GM12878 (cell line): ENCODE data around the gene PPP1R14B. TPM values are rescaled to one million over a fixed set of nuclear protein-coding genes. Genes with fewer than 3 reads are reported as not detected.

Experiments
- ATF3 ChIP-seq: IDR thresholded peaks from 2 replicates; pipeline ENCODE4 v1.6.1; 2011; ENCODE audit warnings: low read depth, mild to moderate bottlenecking, low read length, moderate library complexity, borderline replicate concordance; ENCODE audit errors: extremely low read depth
- ATF7 ChIP-seq: fragments of 450-650 bp; IDR thresholded peaks from 2 replicates; pipeline ENCODE4 v1.6.1; 2016; ENCODE audit warnings: low read depth, mild to moderate bottlenecking
- BACH1 ChIP-seq: fragments of 450-650 bp; IDR thresholded peaks from 2 replicates; pipeline ENCODE4 v1.6.1; 2017; ENCODE audit warnings: mild to moderate bottlenecking, borderline replicate concordance
- BHLHE40 ChIP-seq, 2 experiments: fragments of 450-650 bp in 1 of 2; IDR thresholded peaks; 2 replicates each; pipeline ENCODE4 v1.6.1; 2011 to 2017; ENCODE audit warnings: low read depth in 2 of 2, borderline replicate concordance in 1 of 2, improper control_type of control experiment in 1 of 2, low read length in 1 of 2, mild to moderate bottlenecking in 1 of 2
- BRCA1 ChIP-seq: IDR thresholded peaks from 2 replicates; pipeline ENCODE4 v1.6.1; 2011; ENCODE audit warnings: low read depth, low read length, improper control_type of control experiment
- CUX1 ChIP-seq: IDR thresholded peaks from 2 replicates; pipeline ENCODE4 v1.6.1; 2012; ENCODE audit warnings: improper control_type of control experiment, low read depth, low read length; ENCODE audit not compliant: insufficient replicate concordance
- DPF2 ChIP-seq: fragments of 450-650 bp; IDR thresholded peaks from 2 replicates; pipeline ENCODE4 v1.6.1; 2017; ENCODE audit warnings: mild to moderate bottlenecking
- KDM1A ChIP-seq: fragments of 200-600 bp; sonication (generic); IDR thresholded peaks from 2 replicates; pipeline ENCODE4 v1.6.1; 2016; ENCODE audit warnings: borderline replicate concordance
- NFIC ChIP-seq: IDR thresholded peaks from 2 replicates; pipeline ENCODE4 v1.6.1; 2012; ENCODE audit warnings: low read depth, mild to moderate bottlenecking, inconsistent platforms, low read length, moderate library complexity
- NFYA ChIP-seq: IDR thresholded peaks from 2 replicates; pipeline ENCODE4 v1.6.1; 2011; ENCODE audit warnings: low read depth, mild to moderate bottlenecking, low read length, improper control_type of control experiment, borderline replicate concordance
- NRF1 ChIP-seq: conservative IDR thresholded peaks from 2 replicates; pipeline ENCODE4 v1.6.1; 2011; ENCODE audit warnings: mild to moderate bottlenecking, low read depth, low read length, improper control_type of control experiment
- PML ChIP-seq: IDR thresholded peaks from 2 replicates; pipeline ENCODE4 v1.6.1; 2012; ENCODE audit warnings: low read length, inconsistent platforms
- POLR2AphosphoS5 ChIP-seq: IDR thresholded peaks from 2 replicates; pipeline ENCODE4 v1.6.1; 2011; ENCODE audit warnings: mild to moderate bottlenecking, low read length, inconsistent platforms
- RB1 ChIP-seq: fragments of 450-650 bp; formaldehyde crosslinking; IDR thresholded peaks from 2 replicates; pipeline ENCODE4 v1.6.1; 2017; ENCODE audit warnings: mild to moderate bottlenecking, borderline replicate concordance
- REST ChIP-seq: IDR thresholded peaks from 2 replicates; pipeline ENCODE4 v1.6.1; 2012; ENCODE audit warnings: mild to moderate bottlenecking, low read depth, low read length
- SUZ12 ChIP-seq: fragments of 200-600 bp; sonication (generic); IDR thresholded peaks from one replicate; pipeline ENCODE4 v1.6.1; 2018; ENCODE audit warnings: antibody characterized with exemption, mild to moderate bottlenecking; ENCODE audit not compliant: unreplicated experiment
- TCF7 ChIP-seq: IDR thresholded peaks from 2 replicates; pipeline ENCODE4 v1.6.1; 2014; ENCODE audit warnings: antibody characterized with exemption, borderline replicate concordance
- ZBED1 ChIP-seq: IDR thresholded peaks from 2 replicates; pipeline ENCODE4 v1.6.1; 2016; ENCODE audit warnings: borderline replicate concordance
- ZBTB33 ChIP-seq: fragments of 450-650 bp; IDR thresholded peaks from 2 replicates; pipeline ENCODE4 v1.6.1; 2017; ENCODE audit warnings: mild to moderate bottlenecking
- polyA plus RNA-seq, 11 experiments: library from polyadenylated mRNA; depleted of rRNA in 4 of 11; unstranded in 6 of 11; stranded (reverse) in 5 of 11; fragments of >200 nt; fragmentation: Nextera tagmentation in 4 of 11; fragmentation: Illumina TruSeq in 1 of 11; extraction: Ambion mirVana in 4 of 11; extraction: Trizol in 1 of 11; gene quantifications; 1 replicate in 1 of 11; 2 replicates in 10 of 11; pipeline versions ENCODE4 v1.2.1 to v1.2.3, GENCODE V29; 2011 to 2016; ENCODE audit warnings: inconsistent platforms in 2 of 11, missing spikeins in 2 of 11, low read depth in 1 of 11
- total RNA-seq, 4 experiments: library from RNA; depleted of rRNA in 3 of 4; stranded (reverse); fragments of >200 nt in 3 of 4; fragmentation: Illumina TruSeq in 1 of 4; extraction: Trizol in 1 of 4; gene quantifications; 2 replicates each; pipeline versions ENCODE4 v1.2.1 to v1.2.3, GENCODE V29; 2013 to 2021

PPP1R14B gene
- total and polyA plus RNA-seq, 10 of the 15 experiments (the other 5 are each of a cell fraction or from before 2014, with no cell fraction given) = 8.4 to 283 (median 124) TPM

- TF ChIP-seq POLR2AphosphoS5 (no peak), NRF1 (no peak), ATF3 (no peak), BACH1 (peak; percentile 26; the same call in 1 of the 2 replicates), BHLHE40 (IDR thresholded peaks at IDR 0.05; ENCODE audit: borderline replicate concordance in 1 of 2, low read depth in 2 of 2, low read length in 1 of 2) (peak in 1 of 2 experiments; percentile 44; a peak in 1 of 4 replicates), CUX1 (no peak), KDM1A (no peak), ZBTB33 (no peak), ZBED1 (no peak), NFYA (no peak), REST (no peak), SUZ12 (no peak), ATF7 (no peak), DPF2 (0 out of 2 replicates have a peak, but pooled peaks have one; percentile 43), TCF7 (no peak), RB1 (0 out of 2 replicates have a peak, but pooled peaks have one; percentile 18), NFIC (no peak), PML (no peak), BRCA1 (no peak)
Measured at GRCh38 chr11:64246871-64247728, at the start of gene PPP1R14B (continued).
